Breast epithelium (tissue), 4 donors: Measurements from ENCODE around the gene DGKB. TPM values are rescaled to one million over a fixed set of nuclear protein-coding genes. Genes with fewer than 3 reads are reported as not detected.

ENCODE experiments used
- DNase-seq, 2 donors: peaks; one replicate each; pipeline ENCODE4 v3.0.0-alpha.2; 2019; ENCODE audit warnings: low spot score in 2 of 2
- H3K27ac ChIP-seq, 2 donors: fragments of 200-600 bp; sonication (generic) in 1 of 2; one replicate each; pipeline ENCODE4 v1.5.1; 2016 to 2019; ENCODE audit warnings: mild to moderate bottlenecking in 1 of 2
- H3K27me3 ChIP-seq, 2 donors: fragments of 200-600 bp; sonication (generic) in 1 of 2; one replicate each; pipeline versions ENCODE4 v1.5.1 to v1.6.0; 2017 to 2019; ENCODE audit warnings: control low read depth in 1 of 2, mild to moderate bottlenecking in 1 of 2
- H3K36me3 ChIP-seq: fragments of 200-600 bp; one replicate; pipeline ENCODE4 v1.5.1; 2019
- H3K4me1 ChIP-seq, 2 donors: fragments of 200-600 bp; sonication (generic); one replicate each; pipeline ENCODE4 v1.5.1; 2016 to 2019; ENCODE audit warnings: control low read depth in 1 of 2
- H3K4me3 ChIP-seq, 3 donors: fragments of 200-600 bp; sonication (generic); 1 replicate in 2 of 3; 2 replicates in 1 of 3; pipeline ENCODE4 v1.5.1; 2016 to 2019; ENCODE audit warnings: mild to moderate bottlenecking in 3 of 3, moderate library complexity in 2 of 3
- H3K9me3 ChIP-seq, 2 donors: fragments of 200-600 bp; sonication (generic) in 1 of 2; one replicate each; pipeline ENCODE4 v1.5.1; 2016 to 2019; ENCODE audit warnings: control low read depth in 1 of 2
- POLR2A ChIP-seq: fragments of 450-650 bp; IDR thresholded peaks from one replicate; pipeline ENCODE4 v1.6.1; 2016; ENCODE audit warnings: antibody characterized with exemption, mild to moderate bottlenecking, moderate library complexity
- POLR2AphosphoS5 ChIP-seq, 3 donors: sonication (generic); formaldehyde crosslinking; IDR thresholded peaks; one replicate each; pipeline ENCODE4 v1.6.1; 2017; ENCODE audit warnings: antibody characterized with exemption in 3 of 3
- intact Hi-C: fragments of 100-400 bp; cut with DNase I; formaldehyde crosslinking; loops from one replicate; pipeline ENCODE4 v1.15.1; 2023; ENCODE audit warnings: low total_unique reads
- total RNA-seq, 3 donors: library from RNA; depleted of rRNA; stranded (reverse); fragments of >200 nt; gene quantifications; one replicate each; pipeline ENCODE4 v1.1.0, GENCODE V29; 2016
- TF ChIP-seq, protein P1 (sequence below), 3 donors: fragments of 450-650 bp; IDR thresholded peaks; one replicate each; pipeline ENCODE4 v1.5.1; 2016 to 2017; ENCODE audit warnings: antibody characterized with exemption in 3 of 3, mild to moderate bottlenecking in 3 of 3, moderate library complexity in 3 of 3

Gene DGKB
- total RNA-seq, 3 donors from 2014 or later: 0.16 to 0.44 (median 0.33) TPM

DNA sequence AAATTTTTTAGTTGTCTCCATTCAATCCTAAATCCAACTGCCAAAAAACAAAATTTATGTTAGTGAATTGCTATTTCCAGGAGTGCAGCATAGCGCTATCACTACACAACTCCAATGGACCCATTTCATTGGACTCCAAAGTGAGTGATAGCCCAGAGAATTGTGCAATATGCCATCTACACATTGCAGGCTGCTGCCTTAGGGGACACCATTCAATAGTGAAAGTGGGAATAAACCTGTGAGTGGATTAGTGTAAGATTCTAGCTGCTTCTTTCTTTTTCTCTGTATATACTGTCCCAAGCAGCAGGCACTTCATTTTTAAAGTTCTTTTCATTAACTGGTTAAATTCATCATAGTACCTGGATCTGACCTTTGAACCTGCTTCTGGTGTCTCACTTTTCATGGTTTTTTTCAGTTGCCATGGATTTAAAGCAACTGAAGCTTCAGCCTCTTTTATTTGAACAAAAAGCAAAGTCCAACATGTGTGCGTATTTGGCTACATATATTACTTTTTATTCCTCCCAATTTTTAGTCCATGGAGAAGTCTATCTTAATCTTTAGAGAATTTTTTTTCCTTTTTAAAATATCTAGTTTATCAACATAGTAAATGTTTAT, 97.3 kb downstream of the DGKB start:
- TF ChIP-seq POLR2A (no peak), POLR2AphosphoS5 (IDR thresholded peaks at IDR 0.05) (no peak)
- TF ChIP-seq, protein P1, sequence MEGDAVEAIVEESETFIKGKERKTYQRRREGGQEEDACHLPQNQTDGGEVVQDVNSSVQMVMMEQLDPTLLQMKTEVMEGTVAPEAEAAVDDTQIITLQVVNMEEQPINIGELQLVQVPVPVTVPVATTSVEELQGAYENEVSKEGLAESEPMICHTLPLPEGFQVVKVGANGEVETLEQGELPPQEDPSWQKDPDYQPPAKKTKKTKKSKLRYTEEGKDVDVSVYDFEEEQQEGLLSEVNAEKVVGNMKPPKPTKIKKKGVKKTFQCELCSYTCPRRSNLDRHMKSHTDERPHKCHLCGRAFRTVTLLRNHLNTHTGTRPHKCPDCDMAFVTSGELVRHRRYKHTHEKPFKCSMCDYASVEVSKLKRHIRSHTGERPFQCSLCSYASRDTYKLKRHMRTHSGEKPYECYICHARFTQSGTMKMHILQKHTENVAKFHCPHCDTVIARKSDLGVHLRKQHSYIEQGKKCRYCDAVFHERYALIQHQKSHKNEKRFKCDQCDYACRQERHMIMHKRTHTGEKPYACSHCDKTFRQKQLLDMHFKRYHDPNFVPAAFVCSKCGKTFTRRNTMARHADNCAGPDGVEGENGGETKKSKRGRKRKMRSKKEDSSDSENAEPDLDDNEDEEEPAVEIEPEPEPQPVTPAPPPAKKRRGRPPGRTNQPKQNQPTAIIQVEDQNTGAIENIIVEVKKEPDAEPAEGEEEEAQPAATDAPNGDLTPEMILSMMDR (IDR thresholded peaks at IDR 0.05): no peak
- intact Hi-C loops: no loop called here
- no peak overlapping the region for H3K27ac ChIP-seq
- H3K36me3 ChIP-seq: no peaks in the 10 kb centered on the region
- no peak overlapping the region for H3K4me3 ChIP-seq
- no peaks in the 10 kb centered on the region for H3K9me3 ChIP-seq
- no peak for DNase-seq
- H3K4me1 ChIP-seq: no peaks in the 10 kb centered on the region
- no peaks in the 10 kb centered on the region for H3K27me3 ChIP-seq

DNA sequence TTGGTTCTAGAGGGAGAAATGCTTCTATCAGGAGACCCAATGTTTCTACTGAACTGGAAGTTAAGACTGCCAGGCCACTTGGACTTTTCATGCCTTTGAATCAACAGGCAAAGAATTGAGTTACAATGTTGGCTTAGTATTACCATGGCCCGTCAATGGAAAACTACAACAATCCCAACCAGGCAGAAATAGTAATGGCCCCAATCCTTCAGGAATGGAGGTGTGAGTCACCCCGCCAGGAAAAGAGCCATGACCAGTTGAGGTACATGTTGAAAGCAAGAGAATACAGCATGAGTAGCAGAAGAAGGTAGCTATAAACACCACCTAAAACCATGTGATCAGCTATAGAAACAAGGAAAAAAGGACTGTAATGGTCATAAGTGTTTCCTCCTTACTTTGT, 101.9 kb downstream of the DGKB start:
- Histone ChIP-seq H3K36me3 (no peaks in the 10 kb centered on the region), H3K4me1 (no peaks in the 10 kb centered on the region), H3K4me3 (no peak overlapping the region), H3K27ac (no peak overlapping the region), H3K9me3 (no peaks in the 10 kb centered on the region), H3K27me3 (no peaks in the 10 kb centered on the region)
- intact Hi-C loops: no loop called here
- no peak for TF ChIP-seq POLR2AphosphoS5 (IDR thresholded peaks at IDR 0.05)
- TF ChIP-seq, protein P1 (IDR thresholded peaks at IDR 0.05): no peak
- TF ChIP-seq POLR2A: no peak
- no peak for DNase-seq

DNA sequence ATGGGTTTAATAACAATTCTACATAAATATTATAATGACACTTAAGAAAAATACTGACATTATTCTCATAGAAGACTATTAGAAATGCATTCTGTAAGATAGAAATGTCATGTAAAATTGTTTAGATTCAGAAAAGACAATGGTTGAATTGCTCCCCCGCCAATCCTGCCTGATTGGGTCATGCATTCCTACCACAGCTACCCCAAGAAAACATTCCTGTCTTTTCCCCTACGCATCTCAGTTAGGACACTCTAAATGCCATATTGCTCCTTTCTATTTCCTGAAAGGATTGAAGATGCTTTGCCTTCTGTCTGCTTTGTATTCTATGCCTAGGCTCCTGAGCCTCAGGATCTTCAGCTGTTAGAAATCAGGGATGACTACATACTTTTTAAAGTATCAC, 109.4 kb downstream of the DGKB start:
- H3K27me3 ChIP-seq: no peaks in the 10 kb centered on the region
- H3K36me3 ChIP-seq: no peaks in the 10 kb centered on the region
- no peaks in the 10 kb centered on the region for H3K4me1 ChIP-seq
- TF ChIP-seq, protein P1 (IDR thresholded peaks at IDR 0.05): no peak
- no peak for TF ChIP-seq POLR2A
- no peak for TF ChIP-seq POLR2AphosphoS5 (IDR thresholded peaks at IDR 0.05)
- no peak overlapping the region for H3K4me3 ChIP-seq
- H3K9me3 ChIP-seq: no peaks in the 10 kb centered on the region
- no peak for DNase-seq
- intact Hi-C loops: no loop called here
- H3K27ac ChIP-seq: no peak overlapping the region

DNA sequence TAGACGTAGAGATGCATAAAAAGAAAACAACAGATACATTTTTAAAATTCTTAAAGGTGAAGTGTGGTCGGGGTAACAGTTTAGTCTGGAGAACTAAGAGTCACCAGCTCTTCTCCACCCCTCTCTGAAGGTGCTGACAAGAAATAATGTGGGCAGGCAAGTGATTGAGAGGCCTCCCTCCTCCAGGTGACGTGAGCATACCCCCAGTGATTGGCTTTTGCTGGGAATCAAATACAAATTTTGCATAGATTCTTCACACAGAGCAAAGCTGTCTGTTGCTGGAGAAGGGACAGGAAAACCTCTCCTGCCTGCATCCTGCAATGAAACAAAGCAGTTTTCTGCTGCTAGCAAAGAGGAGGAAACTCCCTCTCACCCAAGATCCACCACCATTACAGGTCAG, 115.0 kb downstream of the DGKB start:
- H3K27me3 ChIP-seq: no peaks in the 10 kb centered on the region
- H3K27ac ChIP-seq: no peak overlapping the region
- H3K4me3 ChIP-seq: no peak overlapping the region
- H3K4me1 ChIP-seq: no peaks in the 10 kb centered on the region
- no peaks in the 10 kb centered on the region for H3K9me3 ChIP-seq
- DNase-seq: no peak
- H3K36me3 ChIP-seq: no peaks in the 10 kb centered on the region
- TF ChIP-seq POLR2A (no peak), POLR2AphosphoS5 (IDR thresholded peaks at IDR 0.05) (no peak)
- TF ChIP-seq, protein P1 (IDR thresholded peaks at IDR 0.05): no peak
- intact Hi-C loops: no loop called here

DNA sequence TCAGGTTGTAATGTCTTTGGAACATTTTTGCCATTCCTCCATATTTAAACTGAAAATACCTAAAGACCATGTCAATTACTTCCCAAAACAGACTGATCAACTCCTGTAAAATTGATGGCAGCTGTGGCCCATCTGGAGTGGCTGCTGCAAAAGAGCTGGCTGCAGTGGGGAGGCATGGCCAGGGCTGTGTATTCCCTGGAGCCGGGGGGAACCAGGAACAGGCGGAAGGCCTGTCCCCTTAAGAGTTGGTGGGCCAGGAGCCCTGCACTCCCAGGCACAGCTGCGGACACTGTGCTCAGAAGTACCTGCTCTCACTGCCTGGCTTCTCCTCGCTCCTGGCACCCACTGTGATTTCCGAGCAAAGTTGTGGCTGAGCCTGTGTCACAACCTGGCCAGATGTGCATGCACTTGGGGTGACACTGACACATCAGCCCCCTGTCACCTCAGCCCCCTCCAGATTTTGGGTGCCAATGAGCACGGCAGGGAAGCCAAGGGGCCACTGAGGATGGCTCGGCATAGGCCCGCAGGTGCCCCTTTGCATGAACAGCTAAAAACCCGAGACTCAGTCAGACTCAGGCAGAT, 116.1 kb downstream of the DGKB start:
- TF ChIP-seq POLR2AphosphoS5 (IDR thresholded peaks at IDR 0.05) (no peak), POLR2A (no peak)
- TF ChIP-seq, protein P1 (IDR thresholded peaks at IDR 0.05): no peak
- Histone ChIP-seq H3K36me3 (no peaks in the 10 kb centered on the region), H3K4me3 (no peak overlapping the region), H3K4me1 (no peaks in the 10 kb centered on the region), H3K27me3 (no peaks in the 10 kb centered on the region), H3K9me3 (no peaks in the 10 kb centered on the region), H3K27ac (no peak overlapping the region)
- intact Hi-C loops: no loop called here
- DNase-seq: no peak
